Measurements from ENCODE around the gene PTPRE. TPM values are rescaled to one million over a fixed set of nuclear protein-coding genes. Genes with fewer than 3 reads are reported as not detected.
A peak's percentile ranks its signal among the peaks of the same experiment; 100 is the strongest.

Gene PTPRE
- total RNA-seq, 1 experiment from 2014 or later, result 2.8 TPM

DNA sequence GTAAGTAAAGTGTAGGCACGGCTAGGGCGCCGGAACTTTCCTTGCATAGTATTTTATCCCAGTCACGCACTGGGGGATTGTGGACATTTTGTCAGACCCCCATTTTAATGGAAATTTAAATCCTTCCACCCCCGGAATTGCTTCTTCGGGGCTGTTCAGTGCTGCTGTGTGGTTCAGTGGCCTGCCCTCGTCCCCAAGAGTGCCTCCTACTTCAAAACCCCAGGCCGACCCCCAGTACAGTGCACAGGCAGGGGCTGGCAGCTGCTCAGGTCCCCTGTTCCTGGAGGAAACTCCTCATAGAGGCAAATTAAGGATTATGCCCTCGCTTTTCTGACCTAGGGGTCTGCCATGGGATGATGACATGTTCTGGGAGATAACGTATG lies 94.5 kb downstream of the PTPRE start:
- no peak for DNase-seq (ENCODE audit: low read depth)
- in situ Hi-C loops (cut with HindIII; ENCODE audit: low pct_unique_long_range_greater_than_20kb, low sequenced_read_pairs), result no loop called here

DNA sequence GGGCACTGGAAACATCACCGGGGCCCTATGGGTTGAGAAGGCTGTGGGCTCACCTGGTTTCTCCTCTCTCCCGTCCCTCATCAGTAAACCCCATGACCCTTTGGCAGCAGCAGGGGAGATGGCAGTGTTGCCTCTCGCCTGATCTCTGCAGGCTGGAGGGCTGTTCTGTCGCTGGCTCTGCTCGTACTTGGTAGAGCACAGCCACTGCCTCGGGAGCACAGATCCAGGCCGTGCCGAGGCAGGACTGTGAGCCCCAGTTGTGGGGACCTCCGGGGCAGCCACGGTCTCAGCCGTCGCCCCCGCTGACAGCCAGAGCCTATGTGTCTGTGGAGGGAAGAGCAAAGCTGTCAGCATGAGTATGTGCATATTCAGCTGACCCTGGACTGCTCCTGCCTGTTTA lies 94.9 kb downstream of the PTPRE start:
- in situ Hi-C loops (cut with HindIII; ENCODE audit: low pct_unique_long_range_greater_than_20kb, low sequenced_read_pairs), result no loop called here
- DNase-seq (ENCODE audit: low read depth), result no peak

DNA sequence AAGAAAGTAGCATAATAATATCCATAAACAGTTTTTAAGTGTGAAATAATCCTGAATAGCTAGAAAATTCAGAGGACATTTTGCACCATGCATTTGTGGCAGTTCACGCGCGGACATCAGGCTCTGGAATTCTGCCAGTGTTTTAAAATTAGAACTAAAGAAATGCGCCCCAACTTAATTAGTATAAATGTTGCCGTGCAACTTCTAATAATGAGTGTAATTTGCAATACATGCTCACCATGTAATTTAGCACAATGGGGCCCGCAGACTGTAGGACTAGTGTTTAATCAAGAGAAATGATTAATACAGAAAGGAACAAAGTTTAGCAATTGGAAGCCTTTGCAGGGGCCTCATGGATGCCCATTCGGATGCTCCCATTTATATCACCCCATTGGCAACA lies 96.6 kb downstream of the PTPRE start:
- in situ Hi-C loops (cut with HindIII; ENCODE audit: low pct_unique_long_range_greater_than_20kb, low sequenced_read_pairs), result no loop called here
- no peak for DNase-seq (ENCODE audit: low read depth)

DNA sequence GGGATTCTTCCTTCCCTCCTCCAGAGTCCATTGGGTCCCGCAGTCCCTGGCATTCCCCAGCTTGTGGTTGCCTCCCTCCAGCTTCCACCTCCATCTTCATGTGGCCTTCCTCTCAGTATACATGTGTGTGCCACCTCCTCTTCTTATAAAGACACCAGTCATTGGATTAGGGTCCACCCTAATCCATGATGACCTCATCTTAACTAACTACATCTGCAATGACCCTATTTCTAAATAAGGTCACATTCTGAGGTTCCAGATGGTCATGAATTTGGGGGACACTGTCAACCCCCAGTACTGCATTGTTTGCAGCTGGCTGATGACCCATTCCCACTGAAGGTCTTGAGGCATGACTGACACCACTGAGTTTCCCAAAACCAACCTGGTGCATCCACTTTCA lies 99.0 kb downstream of the PTPRE start:
- DNase-seq (ENCODE audit: low read depth), result no peak
- in situ Hi-C loops (cut with HindIII; ENCODE audit: low pct_unique_long_range_greater_than_20kb, low sequenced_read_pairs), result no loop called here

DNA sequence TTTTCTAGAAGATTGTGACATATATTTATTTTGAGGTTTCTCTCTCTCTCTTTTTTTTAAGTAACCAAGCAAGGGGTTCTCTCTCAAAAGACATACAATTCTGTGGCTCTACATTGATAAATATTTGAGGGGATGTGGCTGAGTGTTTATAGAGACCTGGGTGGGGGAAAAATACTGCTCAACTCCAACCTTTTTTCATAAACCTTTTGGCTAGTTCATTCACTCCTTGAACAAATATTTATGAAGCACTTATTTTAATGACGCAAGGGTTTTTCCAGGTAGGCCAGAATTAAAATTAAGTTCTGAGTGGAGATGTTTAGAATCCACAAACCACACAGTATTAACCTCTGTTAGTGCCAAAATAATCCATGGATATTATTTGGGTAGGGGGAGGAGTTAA lies 100.2 kb downstream of the PTPRE start:
- in situ Hi-C loops (cut with HindIII; ENCODE audit: low pct_unique_long_range_greater_than_20kb, low sequenced_read_pairs), result no loop called here
- DNase-seq (ENCODE audit: low read depth), result no peak

DNA sequence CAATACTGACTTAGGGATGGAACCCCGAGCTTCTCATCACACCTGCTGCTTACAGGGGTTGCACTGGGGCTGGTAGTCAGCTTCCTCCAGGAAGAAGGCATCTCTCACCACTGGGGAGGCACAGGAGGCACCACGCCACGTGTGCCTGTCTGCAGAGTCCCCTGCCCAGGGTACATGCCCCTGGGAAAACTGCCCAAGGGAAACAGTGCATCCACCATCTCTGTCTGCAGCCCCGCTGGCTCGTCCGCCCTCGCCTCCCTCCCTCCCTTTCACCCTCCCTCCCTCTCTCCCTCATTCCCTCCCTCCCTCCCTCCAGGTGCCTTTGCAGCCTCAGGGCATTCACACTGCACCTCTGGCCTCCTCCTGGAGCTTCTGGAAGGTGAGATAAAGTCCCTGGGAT lies 101.1 kb downstream of the PTPRE start:
- in situ Hi-C loops (cut with HindIII; ENCODE audit: low pct_unique_long_range_greater_than_20kb, low sequenced_read_pairs), result no loop called here
- DNase-seq (ENCODE audit: low read depth), result no peak

DNA sequence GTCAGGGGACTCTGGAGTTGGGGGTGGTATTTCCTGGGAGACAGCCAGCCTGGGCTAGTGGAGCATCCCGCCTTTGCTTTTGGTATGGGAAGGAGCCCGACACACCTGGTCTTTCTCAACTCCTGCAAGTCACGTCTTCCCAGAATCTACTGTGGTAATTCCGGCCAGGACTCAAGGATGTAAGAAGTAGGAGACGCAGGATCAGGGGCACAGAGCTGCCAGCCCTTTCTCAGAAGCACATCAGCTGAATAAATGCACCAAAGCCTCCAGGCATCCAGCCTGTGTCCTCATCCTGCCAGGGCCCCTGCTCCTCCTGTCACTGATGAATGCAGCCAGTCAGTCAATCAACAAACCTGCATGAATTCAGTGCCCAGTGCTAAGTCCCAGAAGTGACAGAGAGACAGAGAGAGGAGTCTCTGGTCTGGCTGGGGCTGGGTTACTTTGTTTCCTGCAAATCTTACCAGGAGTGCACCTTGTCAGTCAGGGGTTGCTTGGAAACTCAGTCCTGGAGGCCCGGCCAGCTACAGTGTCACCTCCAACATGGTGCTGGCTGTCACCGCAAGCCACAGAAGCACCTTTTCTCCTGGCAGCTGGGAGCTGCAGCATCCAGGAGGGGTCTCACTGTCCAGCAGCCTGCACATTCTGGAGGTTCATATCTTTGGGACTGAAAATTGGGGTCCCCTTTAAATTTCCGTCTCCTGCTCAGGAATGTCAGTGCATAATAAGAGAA lies 101.8 kb downstream of the PTPRE start:
- DNase-seq (ENCODE audit: low read depth), result no peak
- in situ Hi-C loops (cut with HindIII; ENCODE audit: low pct_unique_long_range_greater_than_20kb, low sequenced_read_pairs), result no loop called here

DNA sequence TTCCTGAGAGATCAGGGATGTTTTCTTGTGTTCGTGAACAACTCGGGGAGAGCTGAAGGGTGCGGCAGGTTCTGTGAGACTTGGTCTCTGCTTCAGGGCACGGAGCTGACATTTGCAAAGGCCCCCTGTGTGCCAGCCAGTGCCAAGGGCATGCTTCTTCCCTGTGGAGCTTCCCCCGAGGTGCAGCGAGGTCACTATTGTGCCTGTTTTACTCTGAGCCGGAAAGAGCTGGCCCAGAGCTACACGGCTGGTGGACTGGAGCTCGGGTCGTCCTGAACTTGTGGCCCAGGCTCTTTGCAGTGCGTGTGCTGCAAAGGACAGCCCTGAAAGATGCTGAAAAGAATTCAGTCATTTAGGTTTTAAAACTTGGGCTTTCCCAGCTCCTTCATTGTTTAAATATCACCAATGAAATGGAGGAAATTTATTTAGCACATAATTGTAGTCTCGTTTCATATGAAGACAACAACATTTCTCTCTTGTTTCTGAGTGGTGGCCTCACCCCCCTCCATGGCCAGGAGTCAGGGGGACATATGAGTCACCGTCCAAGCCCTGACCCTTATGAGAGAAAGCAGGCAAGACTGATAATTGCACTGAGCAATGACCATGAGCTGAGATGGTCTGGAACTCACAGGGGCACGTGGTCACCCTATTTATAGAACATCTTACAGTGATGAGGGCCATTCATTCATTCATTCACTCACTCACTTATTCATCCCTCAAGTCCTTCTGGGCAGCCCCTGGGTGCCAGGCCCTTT lies 102.6 kb downstream of the PTPRE start:
- in situ Hi-C loops (cut with HindIII; ENCODE audit: low pct_unique_long_range_greater_than_20kb, low sequenced_read_pairs), result no loop called here

DNA sequence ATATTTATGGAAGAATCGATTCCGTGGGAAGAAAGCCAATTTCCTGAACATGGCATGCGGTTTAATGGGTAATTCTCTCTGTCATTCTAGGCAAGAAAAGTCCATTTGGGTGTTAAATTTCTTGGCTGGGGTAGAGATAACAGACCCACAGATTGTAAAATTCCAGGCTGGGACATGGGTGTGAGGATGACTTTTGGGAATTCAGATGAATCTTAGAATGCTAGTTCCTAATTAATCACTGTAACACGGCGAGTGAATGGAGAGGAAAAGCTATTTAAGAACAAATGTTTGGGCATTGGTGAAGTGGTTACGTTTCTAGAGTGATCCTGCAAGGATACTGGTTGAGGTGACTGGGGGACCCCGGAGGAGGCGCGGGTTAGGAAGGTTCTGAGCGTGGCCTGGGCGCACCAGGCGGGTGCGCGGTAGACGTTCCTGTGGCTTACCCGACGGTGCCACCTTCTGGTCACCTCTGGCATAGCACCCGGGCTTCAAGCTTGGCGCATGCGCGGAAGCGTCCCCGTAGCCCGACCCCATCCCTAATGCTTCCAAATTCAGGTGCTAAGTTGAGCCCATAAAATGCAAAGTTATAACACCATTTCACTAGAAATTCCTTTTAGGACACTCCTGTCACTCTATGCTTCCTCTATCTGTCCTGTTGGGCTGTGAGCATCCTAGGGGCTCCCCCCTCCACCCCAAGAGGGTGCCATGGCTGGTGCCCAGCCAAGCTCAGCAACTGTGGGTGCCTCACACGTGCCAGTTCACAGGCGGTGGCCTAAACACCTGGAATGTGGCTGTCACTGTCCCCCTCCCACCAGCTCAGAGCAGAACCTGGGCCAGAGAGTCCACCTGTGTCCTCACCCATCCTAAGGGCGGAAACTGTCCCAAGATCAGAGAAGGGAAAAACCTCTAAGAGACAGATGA lies 104.4 kb downstream of the PTPRE start:
- in situ Hi-C loops (cut with HindIII; ENCODE audit: low pct_unique_long_range_greater_than_20kb, low sequenced_read_pairs), result no loop called here
- peak; percentile 55 for DNase-seq (ENCODE audit: low read depth)

More for the DNA sequence above, 102.6 kb downstream of the PTPRE start:
- DNase-seq (ENCODE audit: low read depth), result no peak

DNA sequence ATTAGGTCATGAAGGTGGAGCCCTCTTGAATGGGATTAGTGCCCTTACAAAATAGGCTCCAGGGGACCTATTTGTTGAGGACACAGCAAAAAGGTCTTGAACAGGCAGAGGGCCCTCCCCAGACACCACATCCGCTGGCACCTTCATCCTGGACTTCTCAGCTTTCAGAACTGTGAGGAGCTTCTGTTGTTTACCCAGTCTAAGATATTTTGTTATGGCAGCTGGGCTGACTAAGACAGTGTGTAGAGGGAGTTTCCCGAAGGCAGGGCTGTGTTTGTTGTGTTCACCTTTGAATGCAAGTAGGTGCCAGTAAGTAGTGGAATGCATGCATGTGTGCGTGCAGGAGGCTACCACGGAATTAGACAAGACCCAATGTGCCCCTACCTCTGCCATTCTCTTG lies 106.7 kb downstream of the PTPRE start:
- in situ Hi-C loops (cut with HindIII; ENCODE audit: low pct_unique_long_range_greater_than_20kb, low sequenced_read_pairs), result no loop called here
- DNase-seq (ENCODE audit: low read depth), result no peak

DNA sequence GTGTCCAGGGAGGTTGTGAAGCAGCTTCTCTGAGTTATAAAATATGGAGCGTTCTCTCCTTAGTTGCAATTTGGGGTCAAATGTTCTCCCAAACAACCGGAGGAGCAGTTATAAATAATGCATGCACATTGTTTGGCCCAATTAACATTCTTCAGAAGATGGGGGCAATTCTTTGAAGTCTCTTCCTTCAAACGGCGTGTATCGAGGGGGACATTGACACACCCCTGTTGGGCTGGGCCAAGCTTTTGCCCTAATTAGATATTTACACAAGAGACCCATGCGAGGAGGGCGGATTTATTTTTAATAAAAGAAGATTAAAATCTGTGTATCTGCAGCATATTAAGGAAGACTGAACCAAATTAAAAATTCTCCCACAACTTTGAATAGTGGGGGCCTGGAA lies 107.3 kb downstream of the PTPRE start:
- in situ Hi-C loops (cut with HindIII; ENCODE audit: low pct_unique_long_range_greater_than_20kb, low sequenced_read_pairs), result no loop called here
- no peak for DNase-seq (ENCODE audit: low read depth)

DNA sequence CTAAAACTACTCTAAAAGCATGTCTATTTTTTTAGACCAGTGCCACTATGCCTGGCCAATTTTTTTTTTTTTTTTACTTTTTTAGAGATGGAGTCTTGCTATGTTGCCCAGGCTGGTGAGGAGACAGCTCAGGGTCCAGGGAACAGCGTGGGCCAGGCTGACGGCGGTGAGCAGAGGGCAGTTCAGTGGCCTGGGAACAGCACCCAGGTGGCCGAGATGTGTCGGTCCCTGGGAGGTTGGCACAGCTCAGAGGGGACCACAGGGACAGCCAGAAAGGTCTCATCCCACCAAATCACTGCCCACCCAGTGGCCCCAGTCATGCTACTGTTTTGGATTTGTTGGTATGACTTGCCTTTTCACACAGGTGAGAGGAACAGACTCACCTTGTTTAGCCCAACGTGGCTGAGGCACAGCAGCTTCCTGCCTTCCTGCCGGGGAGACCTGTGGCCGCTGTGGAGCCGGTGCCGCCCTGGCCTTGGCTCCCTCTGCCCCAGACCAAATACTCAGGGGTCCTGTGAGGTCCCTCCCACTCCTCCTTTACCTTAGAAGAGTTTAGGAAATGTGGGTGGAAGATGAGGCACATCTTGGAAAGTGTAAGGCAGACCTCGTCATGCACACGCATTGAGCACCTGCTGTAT lies 109.6 kb downstream of the PTPRE start:
- in situ Hi-C loops (cut with HindIII; ENCODE audit: low pct_unique_long_range_greater_than_20kb, low sequenced_read_pairs), result no loop called here
- DNase-seq (ENCODE audit: low read depth), result no peak

DNA sequence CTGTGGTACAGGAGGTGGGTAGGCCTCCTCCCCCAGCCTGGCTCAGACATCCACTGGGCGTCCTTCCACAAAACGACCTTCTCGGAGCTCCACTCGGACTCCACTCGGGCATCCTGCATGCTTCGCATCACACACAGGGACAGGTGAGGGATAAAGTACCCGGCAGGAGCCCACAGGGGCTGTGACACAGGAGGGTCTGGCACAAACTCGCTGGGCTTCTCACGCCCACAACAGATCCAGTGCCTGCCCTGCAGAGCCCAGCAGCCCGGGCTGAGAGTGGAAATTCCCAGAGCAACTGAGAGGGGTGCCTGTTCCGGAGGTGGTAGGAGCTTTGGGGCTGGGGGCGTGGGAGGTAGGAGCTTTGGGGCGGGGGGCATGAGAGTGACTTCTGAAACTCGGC lies 110.9 kb downstream of the PTPRE start:
- no peak for DNase-seq (ENCODE audit: low read depth)
- in situ Hi-C loops (cut with HindIII; ENCODE audit: low pct_unique_long_range_greater_than_20kb, low sequenced_read_pairs), result no loop called here

DNA sequence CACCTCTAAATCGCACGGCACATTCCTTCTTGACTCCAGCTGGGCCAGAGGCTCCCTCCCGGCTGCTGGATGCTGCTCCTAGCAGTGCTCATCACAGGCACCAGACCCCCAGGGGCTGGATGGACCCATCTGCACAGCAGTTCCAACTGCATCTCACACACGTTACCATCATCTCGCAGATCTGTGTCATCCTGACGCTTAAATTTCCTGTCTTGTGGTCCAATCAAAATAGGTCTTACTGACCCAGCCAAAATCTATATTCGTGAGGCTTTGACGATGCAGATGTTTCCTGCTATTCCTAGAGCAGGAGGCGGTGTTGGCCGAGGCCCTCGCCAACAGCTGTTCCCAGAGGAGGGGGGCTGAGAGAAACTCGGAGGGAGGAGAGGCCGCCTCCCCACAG lies 111.3 kb downstream of the PTPRE start:
- DNase-seq (ENCODE audit: low read depth), result no peak
- in situ Hi-C loops (cut with HindIII; ENCODE audit: low pct_unique_long_range_greater_than_20kb, low sequenced_read_pairs), result no loop called here

DNA sequence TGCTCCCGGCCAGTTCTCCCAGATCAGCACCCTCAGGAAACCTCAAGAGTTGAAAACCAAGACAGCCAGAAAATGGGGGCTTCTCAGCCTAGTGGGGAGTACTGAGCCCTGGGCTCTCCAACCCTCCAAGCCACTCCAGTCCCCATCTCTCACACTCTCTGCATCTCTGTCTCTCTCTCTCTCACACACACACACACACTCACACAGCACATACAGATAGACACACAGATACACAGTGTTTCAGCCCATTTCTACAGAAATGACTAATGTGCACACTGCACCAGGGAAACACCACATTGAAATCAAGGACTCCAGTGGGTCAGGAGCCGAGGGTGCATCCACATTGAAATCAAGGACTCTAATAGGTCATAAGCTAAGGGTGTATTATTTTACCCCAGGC lies 111.8 kb downstream of the PTPRE start:
- in situ Hi-C loops (cut with HindIII; ENCODE audit: low pct_unique_long_range_greater_than_20kb, low sequenced_read_pairs), result no loop called here
- no peak for DNase-seq (ENCODE audit: low read depth)

DNA sequence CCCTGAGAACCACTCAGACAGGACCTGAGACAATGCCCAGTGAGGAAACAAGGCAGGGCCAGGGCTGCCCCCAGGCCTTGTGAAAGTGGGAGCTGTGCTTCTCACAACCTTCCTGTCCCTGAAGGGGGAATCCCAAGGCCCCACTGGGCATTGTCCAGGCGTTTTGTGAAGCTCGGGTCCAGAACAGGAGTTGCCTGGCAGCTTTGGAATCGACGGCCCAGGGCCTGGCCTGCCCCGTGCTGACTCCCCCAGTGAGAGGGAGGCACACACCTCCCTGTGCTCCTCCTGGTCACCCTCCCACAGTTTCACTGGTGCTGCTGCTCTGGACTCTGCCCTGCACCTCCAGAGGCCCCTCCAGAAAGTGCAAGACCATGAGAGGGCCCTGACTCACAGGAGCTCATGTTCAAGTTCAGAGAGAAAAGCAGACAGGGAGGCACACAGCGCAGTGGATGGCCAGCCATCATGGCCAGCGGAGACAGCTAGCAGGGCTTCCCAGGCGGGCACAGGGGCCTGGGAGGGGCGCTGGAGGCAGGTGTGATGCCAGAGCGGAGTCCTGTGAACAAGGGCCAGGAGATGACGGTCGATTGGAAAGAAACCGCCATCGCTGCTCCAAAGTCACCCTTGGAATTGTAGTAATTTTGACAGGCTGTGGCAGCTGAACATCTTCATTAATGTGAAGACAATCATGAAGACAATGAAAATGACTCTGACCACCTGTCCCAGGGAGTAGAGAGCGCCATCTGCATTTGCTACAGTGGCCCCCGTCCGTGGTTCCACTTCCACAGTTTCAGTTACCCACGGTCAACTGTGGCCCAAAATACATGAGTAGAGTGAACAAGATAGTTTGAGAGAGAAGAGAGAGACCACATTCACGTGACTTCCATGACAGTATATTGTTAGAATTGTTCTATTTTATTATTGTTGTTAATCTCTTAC lies 115.6 kb downstream of the PTPRE start:
- in situ Hi-C loops (cut with HindIII; ENCODE audit: low pct_unique_long_range_greater_than_20kb, low sequenced_read_pairs), result no loop called here

DNA sequence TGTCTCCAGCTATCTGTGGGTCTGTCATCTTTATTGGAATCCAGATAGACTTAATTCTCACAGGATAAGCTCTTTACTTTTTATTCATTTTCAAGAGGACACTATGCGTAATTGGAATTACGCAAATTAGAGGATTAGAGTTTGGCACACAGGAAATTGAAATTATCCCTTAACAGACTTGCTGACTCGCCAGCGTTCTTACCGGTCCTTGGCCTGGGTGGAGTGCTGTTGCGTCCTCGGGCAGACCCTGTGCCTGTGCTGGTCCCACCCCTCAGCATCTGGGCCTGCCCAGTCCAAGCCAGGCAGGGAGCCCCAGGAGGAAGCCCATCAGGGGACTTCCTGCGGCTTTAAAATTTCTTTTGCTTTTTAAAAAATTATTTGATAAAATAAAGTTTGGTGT lies 117.5 kb downstream of the PTPRE start:
- in situ Hi-C loops (cut with HindIII; ENCODE audit: low pct_unique_long_range_greater_than_20kb, low sequenced_read_pairs), result no loop called here
- DNase-seq (ENCODE audit: low read depth), result no peak

More for the DNA sequence above, 115.6 kb downstream of the PTPRE start:
- no peak for DNase-seq (ENCODE audit: low read depth)

DNA sequence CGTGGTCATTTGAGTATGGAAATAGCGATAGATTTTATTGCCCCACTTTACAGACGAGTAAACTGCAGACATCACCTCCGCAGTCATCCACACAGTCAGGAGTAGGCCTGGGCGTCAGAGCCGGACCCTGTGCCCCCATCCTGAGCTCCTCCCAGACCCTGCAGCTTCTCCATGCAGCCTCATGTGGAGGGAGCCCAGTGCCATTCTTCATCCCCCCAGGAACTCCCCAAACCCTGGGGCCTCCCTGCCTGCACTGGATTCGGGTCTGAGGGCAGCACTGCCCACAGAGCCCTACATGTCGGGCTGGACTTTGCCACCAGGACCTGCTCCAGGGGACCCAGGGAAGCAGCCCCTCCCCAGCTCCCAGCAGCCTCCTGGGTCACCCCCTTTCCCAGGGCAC lies 118.5 kb downstream of the PTPRE start:
- no peak for DNase-seq (ENCODE audit: low read depth)
- in situ Hi-C loops (cut with HindIII; ENCODE audit: low pct_unique_long_range_greater_than_20kb, low sequenced_read_pairs), result no loop called here
